Spleen (tissue), 7 donors: ENCODE results near the gene ATP5PF.

Experiments
- CTCF ChIP-seq, 11 experiments: fragments of 200-600 bp in 7 of 11; fragments of 450-650 bp in 4 of 11; sonication (generic) in 4 of 11; IDR thresholded peaks in 8 of 11; conservative IDR thresholded peaks in 3 of 11; 1 replicate in 7 of 11; 2 replicates in 4 of 11; pipeline versions ENCODE4 v1.4.0 to v1.8.0; 2016 to 2021; ENCODE audit warnings: antibody characterized with exemption in 11 of 11, inconsistent platforms in 4 of 11, mild to moderate bottlenecking in 1 of 11
- POLR2A ChIP-seq, 3 donors: fragments of 450-650 bp; IDR thresholded peaks; one replicate each; pipeline ENCODE4 v1.5.1; 2017; ENCODE audit warnings: antibody characterized with exemption in 3 of 3, mild to moderate bottlenecking in 1 of 3
- donor health status: DM: no; HTN: no; CAD: no; lungs with moderate emphysema.
- donor health status: DM: no; HTN: no; CAD: no.
- donor health status: DM: no; HTN: no; CAD: no.

- TF ChIP-seq CTCF (IDR thresholded peaks at IDR 0.05 in 8 of 11, conservative IDR thresholded peaks at IDR 0.05 in 3 of 11) (no peak), POLR2A (IDR thresholded peaks at IDR 0.05) (no peak)
Measured at GRCh38 chr21:25744854-25745253, 10.2 kb upstream of the ATP5PF start.
